GM12875 (cell line): ENCODE measurements around the gene XRCC4.

Source experiments
- H3K4me3 ChIP-seq: one replicate; pipeline ENCODE4 v1.5.1; 2011; ENCODE audit warnings: low read depth, low read length, control low read depth
- CTCF ChIP-seq: IDR thresholded peaks from 2 replicates; pipeline ENCODE4 v1.5.1; 2011; ENCODE audit warnings: low read depth, mild to moderate bottlenecking, control low read depth, inconsistent platforms, low read length, moderate library complexity, borderline replicate concordance; ENCODE audit not compliant: insufficient read depth

XRCC4 gene

GRCh38 chr5:83156001-83156400 lies 78.7 kb downstream of the XRCC4 start:
- no peak overlapping the region for H3K4me3 ChIP-seq
- TF ChIP-seq CTCF, result no peak

GRCh38 chr5:83157163-83157562 lies 79.8 kb downstream of the XRCC4 start:
- no peak for TF ChIP-seq CTCF
- no peak overlapping the region for H3K4me3 ChIP-seq

- TF ChIP-seq CTCF, result no peak
- no peak overlapping the region for H3K4me3 ChIP-seq
Observed at GRCh38 chr5:83162601-83163000, 85.3 kb downstream of the XRCC4 start.

- no peak overlapping the region for H3K4me3 ChIP-seq
- no peak for TF ChIP-seq CTCF
Observed at GRCh38 chr5:83167538-83167937, 90.2 kb downstream of the XRCC4 start.

- no peak overlapping the region for H3K4me3 ChIP-seq
- TF ChIP-seq CTCF, result no peak
Observed at GRCh38 chr5:83169571-83170337, 92.4 kb downstream of the XRCC4 start.

GRCh38 chr5:83172011-83172410 lies 94.7 kb downstream of the XRCC4 start:
- TF ChIP-seq CTCF, result no peak
- no peak overlapping the region for H3K4me3 ChIP-seq

GRCh38 chr5:83172655-83173054 lies 95.3 kb downstream of the XRCC4 start:
- H3K4me3 ChIP-seq, result no peak overlapping the region
- no peak for TF ChIP-seq CTCF
